ENCODE data around the gene DEFB108B.
A peak's percentile ranks its signal among the peaks of the same experiment; 100 is the strongest.
"Not testable (repeated sequence)": the region's sequence is repeated elsewhere in the genome, so short reads cannot be mapped to it uniquely, and the experiment has no call there.

DEFB108B gene, protein sequence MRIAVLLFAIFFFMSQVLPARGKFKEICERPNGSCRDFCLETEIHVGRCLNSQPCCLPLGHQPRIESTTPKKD

DNA sequence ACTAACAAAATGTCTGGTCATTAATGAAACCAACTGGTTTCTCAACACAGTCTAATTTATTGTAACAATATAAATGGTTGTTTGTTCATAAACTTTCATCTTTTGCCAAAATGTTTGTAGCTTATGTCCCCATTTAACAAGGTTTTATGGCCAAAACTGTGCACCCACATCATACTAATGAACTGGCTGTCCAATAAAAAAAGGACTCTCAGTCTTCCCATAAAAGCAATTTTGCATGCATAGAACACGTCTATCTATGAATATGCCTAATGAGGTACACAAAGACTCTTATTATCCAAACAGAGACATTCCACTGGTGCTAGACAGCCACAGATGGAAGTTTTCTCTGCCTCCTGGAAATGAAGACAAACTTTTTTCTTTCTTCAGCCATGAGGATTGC, at the start of gene DEFB108B:
TSS of gene DEFB108B (plus strand) at position 390 of the 400 bp plus-strand sequence. CDS start at position 390, 0 bp downstream.
- not testable (repeated sequence) for H3K27ac ChIP-seq; DNase-seq (ENCODE audit: low read depth, low spot score); H3K36me3 ChIP-seq (ENCODE audit: insufficient read depth, low read length); H3K4me3 ChIP-seq; H3K9me3 ChIP-seq (ENCODE audit: low read depth, low read length); H3K9ac ChIP-seq (ENCODE audit: insufficient read length)

DNA sequence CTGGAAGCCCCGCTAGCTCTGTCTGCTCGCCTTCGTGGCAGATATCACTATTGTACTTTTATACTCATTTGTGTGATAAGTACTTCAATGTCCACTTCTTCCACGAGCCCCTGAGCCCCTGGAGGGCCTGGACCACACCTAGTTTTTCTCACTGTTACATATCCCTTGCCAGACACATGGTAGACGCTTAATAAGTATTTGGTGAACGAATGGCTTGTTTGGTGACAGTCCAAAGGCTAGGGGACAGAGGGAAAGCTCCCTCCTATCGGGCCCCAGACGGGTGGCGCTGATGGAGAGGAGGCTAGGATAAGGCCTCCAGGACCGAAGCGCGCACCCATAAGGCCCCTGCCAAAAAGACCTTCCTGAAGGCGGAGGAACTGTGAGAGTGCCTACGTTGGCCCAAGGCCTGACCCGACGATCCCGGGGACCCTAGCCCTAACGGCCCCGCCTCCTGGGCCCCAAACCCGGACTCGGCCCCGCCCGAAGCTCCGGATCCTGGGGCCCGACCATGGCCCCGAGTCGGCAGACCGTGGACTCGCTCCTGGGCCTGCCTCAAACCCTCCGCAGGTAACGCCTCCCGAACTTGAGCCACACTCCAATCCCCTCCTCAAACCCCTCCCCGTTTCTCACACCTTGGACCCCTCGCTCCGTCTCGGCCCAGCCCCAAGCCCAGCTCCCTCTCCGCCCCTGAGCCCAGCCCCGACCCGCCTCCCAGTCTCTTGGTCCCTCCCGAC, 46.7 kb upstream of the DEFB108B start:
- H3K9me3 ChIP-seq (ENCODE audit: low read depth, low read length); H3K36me3 ChIP-seq (ENCODE audit: insufficient read depth, low read length); H3K27ac ChIP-seq; DNase-seq (ENCODE audit: low read depth, low spot score): not testable (repeated sequence)
- Histone ChIP-seq H3K4me3 (peak overlapping the region; percentile 84), H3K9ac (ENCODE audit: insufficient read length) (peak overlapping the region; percentile 51)

- not testable (repeated sequence) for H3K9ac ChIP-seq (ENCODE audit: insufficient read length); H3K27ac ChIP-seq
Measured at GRCh38 chr11:71786848-71787097, 46.2 kb upstream of the DEFB108B start.

DNA sequence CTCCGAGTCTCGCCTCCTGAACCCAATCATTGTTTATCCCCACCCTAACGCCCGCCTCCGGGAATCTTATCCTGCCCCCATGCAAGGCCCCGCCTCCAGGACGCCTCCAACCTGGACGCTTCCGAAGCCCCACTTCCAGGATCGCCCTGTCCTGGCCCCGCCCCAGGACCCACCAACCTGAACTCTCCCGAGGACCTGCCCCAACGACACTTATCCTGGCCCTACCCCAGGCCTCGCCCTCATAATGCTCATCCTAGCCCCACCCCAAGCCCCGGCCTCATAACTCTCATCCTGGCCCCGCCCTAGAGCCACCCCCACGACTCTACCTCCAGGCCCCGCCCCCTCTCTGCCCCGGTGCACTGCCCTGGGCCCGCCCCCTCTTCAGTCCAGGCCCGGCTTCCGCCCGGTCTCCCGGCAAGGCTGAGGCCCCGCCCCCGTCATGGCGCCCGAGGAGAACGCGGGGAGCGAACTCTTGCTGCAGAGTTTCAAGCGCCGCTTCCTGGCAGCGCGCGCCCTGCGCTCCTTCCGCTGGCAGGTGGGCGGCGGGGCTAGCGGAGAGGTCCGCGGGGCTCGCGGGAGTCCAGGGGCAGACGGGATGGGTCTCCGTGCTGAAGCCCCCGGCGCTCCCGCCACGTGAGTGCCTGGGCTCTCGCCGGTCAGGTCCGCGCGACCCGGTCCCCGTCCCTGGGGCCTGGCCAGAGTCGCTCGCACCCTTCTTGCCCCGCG, 45.7 kb upstream of the DEFB108B start:
- Histone ChIP-seq H3K9ac (ENCODE audit: insufficient read length) (peak overlapping the region; percentile 86), H3K4me3 (peak overlapping the region; percentile 84), H3K36me3 (ENCODE audit: insufficient read depth, low read length) (no peaks in the 10 kb centered on the region), H3K9me3 (ENCODE audit: low read depth, low read length) (no peaks in the 10 kb centered on the region), H3K27ac (peak overlapping the region; percentile 54; the same call in 1 of the 2 replicates)
- DNase-seq (ENCODE audit: low read depth, low spot score) = no peak
- TF ChIP-seq FOXP2 (optimal IDR thresholded peaks at IDR 0.05; ENCODE audit: control extremely low read depth, extremely low read length, insufficient read depth) (no peak), POLR2AphosphoS5 (IDR thresholded peaks at IDR 0.05; ENCODE audit: borderline replicate concordance, low read depth, low read length) (peak; percentile 83)

More at GRCh38 chr11:71786848-71787097, 46.2 kb upstream of the DEFB108B start:
- H3K36me3 ChIP-seq (ENCODE audit: insufficient read depth, low read length); H3K9me3 ChIP-seq (ENCODE audit: low read depth, low read length): not testable (repeated sequence)
- DNase-seq (ENCODE audit: low read depth, low spot score) = peak; percentile 93
- H3K4me3 ChIP-seq = peak overlapping the region; percentile 84

DNA sequence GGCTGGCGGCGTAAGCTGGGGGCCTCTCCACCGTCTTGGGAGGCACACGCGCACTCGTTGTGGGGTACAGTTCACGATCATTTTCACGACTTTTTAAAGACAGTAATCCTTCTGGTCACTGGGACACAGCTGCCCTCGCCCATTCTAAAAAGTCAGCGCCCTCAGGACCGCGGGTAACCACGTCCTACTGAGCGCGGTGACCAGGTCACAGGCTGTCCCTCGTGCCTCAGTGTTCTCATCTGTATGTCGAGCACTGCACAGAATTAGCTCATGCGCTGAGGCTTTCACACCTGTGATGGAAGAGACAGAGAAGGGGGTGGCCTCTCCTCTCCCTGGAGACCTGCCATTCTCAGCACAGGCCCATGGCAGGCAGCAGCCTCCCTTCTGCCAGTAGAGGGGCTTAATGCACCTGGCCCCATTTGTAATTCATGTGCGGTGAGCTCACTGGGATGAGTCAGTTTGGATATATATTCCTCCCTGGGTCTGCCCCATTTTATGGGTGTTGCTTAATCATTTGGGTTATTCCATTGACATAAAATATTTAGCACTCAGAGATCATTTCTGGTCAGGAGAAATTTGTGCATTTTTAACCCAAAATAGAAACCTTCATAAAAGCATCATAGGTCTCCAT, 45.1 kb upstream of the DEFB108B start:
- not testable (repeated sequence) for H3K27ac ChIP-seq; DNase-seq (ENCODE audit: low read depth, low spot score); H3K36me3 ChIP-seq (ENCODE audit: insufficient read depth, low read length); H3K9me3 ChIP-seq (ENCODE audit: low read depth, low read length)
- H3K4me3 ChIP-seq = peak overlapping the region; percentile 84
- peak overlapping the region; percentile 86 for H3K9ac ChIP-seq (ENCODE audit: insufficient read length)

GRCh38 chr11:71789444-71790196, 43.4 kb upstream of the DEFB108B start:
- not testable (repeated sequence) for H3K36me3 ChIP-seq (ENCODE audit: insufficient read depth, low read length); H3K4me3 ChIP-seq; H3K27ac ChIP-seq; H3K9ac ChIP-seq (ENCODE audit: insufficient read length); DNase-seq (ENCODE audit: low read depth, low spot score); H3K9me3 ChIP-seq (ENCODE audit: low read depth, low read length)

- not testable (repeated sequence) for DNase-seq (ENCODE audit: low read depth, low spot score); H3K9ac ChIP-seq (ENCODE audit: insufficient read length); H3K4me3 ChIP-seq; H3K9me3 ChIP-seq (ENCODE audit: low read depth, low read length); H3K36me3 ChIP-seq (ENCODE audit: insufficient read depth, low read length); H3K27ac ChIP-seq
Measured at GRCh38 chr11:71791111-71791510, 41.9 kb upstream of the DEFB108B start.

- not testable (repeated sequence) for DNase-seq (ENCODE audit: low read depth, low spot score); H3K9me3 ChIP-seq (ENCODE audit: low read depth, low read length); H3K4me3 ChIP-seq; H3K36me3 ChIP-seq (ENCODE audit: insufficient read depth, low read length); H3K27ac ChIP-seq; H3K9ac ChIP-seq (ENCODE audit: insufficient read length)
Measured at GRCh38 chr11:71792621-71793235, 40.3 kb upstream of the DEFB108B start.

DNA sequence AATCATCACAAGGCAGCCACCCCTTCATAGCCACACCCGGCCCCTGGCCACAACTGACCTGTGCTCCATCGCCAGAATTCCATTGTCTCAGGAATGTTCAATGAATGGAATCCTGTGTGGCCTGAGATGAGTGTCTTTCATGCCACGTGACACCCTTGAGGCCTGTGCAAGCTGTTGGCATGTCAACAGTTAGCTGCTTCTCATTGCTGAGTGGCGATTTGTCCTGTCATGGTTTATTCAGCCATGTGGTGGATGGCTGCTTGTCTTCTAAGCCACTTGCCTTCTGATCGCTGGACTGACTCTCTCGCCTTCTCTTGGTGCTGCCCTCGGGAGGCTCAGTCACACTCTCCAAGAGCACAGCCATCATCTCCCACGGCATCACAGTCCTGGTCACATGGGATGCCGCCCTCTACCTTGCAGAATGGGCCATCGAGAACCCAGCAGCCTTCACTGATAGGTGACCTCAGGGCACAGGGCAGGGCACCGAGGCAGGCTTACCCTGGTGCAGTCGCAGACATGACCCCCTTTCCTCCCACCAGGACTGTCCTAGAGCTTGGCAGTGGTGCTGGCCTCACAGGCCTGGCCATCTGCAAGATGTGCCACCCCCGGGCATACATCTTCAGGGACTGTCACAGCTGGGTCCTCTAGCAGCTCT, 38.5 kb upstream of the DEFB108B start:
- H3K4me3 ChIP-seq; H3K9me3 ChIP-seq (ENCODE audit: low read depth, low read length); DNase-seq (ENCODE audit: low read depth, low spot score); H3K9ac ChIP-seq (ENCODE audit: insufficient read length); H3K36me3 ChIP-seq (ENCODE audit: insufficient read depth, low read length); H3K27ac ChIP-seq: not testable (repeated sequence)

DNA sequence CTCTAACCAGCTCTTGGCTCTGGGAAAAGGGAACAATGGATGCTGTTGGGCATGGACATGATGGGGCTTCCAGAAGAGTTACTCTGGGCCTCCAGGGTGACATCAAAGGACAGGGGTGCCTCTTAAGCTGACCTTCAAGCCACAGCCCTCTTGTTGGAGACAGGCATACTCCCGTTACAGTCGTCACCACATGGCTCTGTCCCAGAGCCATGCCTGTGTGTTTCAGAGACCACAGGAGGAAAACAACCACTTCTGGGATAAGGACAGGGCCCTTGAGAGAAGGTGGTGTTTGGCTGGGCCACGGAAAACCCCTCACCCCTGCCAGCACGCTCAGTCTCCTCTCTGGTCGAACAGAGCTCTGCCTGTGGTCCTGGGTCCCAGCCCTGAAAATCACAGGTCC, 37.8 kb upstream of the DEFB108B start:
- not testable (repeated sequence) for H3K9me3 ChIP-seq (ENCODE audit: low read depth, low read length); DNase-seq (ENCODE audit: low read depth, low spot score); H3K27ac ChIP-seq; H3K4me3 ChIP-seq; H3K36me3 ChIP-seq (ENCODE audit: insufficient read depth, low read length); H3K9ac ChIP-seq (ENCODE audit: insufficient read length)

DNA sequence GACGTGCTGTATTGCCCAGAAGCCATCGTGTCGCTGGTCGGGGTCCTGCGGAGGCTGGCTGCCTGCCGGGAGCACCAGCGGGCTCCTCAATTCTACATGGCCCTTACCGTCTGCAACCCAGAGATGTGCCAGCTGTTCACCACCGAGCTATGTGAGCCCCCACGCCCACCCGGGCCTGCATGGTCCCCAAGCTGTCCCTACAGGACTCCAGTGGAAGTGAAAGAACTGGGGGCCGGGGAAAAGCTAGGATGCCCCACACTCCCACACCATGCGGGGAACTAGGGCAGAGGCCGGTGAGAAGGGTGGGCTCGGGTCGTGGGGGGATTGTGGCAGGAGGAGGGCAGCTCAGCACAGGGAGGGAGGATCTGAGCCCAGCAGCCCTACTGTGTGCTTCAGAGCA, 37.0 kb upstream of the DEFB108B start:
- not testable (repeated sequence) for H3K4me3 ChIP-seq, H3K27ac ChIP-seq

DNA sequence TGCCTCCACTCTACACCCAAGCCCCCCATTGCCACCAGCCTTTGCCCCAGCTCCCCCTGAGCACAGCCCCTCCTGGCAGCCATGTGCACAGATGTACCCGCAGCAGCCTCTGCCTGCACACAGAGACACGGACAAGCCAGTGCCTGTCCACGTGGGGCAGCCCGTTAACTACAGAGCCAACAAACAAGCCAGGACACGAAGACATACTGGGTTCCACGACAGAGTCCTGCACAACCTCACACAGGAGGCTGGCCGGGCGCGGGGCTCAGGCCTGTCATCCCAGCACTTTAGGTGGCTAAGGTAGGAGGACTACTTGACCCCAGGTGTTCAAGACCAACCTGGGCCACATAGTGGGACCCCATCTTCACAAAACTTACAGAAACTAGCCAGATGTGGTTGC, 36.2 kb upstream of the DEFB108B start:
- H3K9ac ChIP-seq (ENCODE audit: insufficient read length); H3K27ac ChIP-seq; DNase-seq (ENCODE audit: low read depth, low spot score); H3K9me3 ChIP-seq (ENCODE audit: low read depth, low read length); H3K4me3 ChIP-seq; H3K36me3 ChIP-seq (ENCODE audit: insufficient read depth, low read length): not testable (repeated sequence)

More for the DNA sequence above, 37.0 kb upstream of the DEFB108B start:
- not testable (repeated sequence) for H3K9me3 ChIP-seq (ENCODE audit: low read depth, low read length); H3K9ac ChIP-seq (ENCODE audit: insufficient read length); H3K36me3 ChIP-seq (ENCODE audit: insufficient read depth, low read length); DNase-seq (ENCODE audit: low read depth, low spot score)
